ENCODE data around the gene CTSW.

Gene CTSW

DNA sequence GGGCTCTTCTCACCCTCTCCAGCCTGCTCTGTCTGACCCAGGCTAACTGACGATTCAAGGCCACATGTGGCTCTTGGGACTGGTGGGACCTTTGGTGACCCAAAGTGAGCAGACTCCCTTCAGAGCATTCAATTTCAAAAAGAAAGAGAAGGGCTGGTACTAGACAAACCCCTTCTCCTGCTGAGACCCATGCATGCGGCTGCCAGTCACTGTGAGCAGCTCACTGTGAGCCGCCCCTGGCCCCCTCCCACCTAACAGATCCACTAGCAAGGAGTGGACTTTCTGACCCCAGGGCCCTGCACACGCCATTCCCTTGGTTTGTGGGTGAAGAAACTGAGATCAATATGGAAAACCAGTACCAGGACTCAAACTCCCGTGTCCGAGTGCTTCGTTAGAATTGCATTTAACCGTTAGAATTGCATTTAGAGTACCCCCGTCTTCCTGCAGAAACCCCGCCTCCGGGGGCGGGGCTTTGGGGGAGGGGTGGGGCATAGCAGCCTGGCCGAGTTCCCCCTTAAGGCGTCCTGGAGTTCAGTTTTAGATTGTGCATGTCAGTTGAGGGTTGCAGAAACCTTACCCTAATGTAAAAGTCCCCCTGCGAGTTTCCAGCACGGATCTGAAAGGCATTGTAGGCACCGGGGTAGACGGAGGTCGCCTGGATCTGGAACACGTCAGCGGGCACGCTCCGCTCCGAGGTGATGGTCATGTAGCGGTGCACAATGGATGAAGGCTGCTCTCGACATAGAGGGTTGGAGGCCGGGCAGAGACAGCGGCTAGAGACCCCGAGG lies 12.2 kb upstream of the CTSW start:
- peak; percentile 61 for DNase-seq (ENCODE audit: low spot score)

- DNase-seq (ENCODE audit: low spot score) = peak; percentile 40
Measured at GRCh38 chr11:65868076-65868667, 11.5 kb upstream of the CTSW start.

DNA sequence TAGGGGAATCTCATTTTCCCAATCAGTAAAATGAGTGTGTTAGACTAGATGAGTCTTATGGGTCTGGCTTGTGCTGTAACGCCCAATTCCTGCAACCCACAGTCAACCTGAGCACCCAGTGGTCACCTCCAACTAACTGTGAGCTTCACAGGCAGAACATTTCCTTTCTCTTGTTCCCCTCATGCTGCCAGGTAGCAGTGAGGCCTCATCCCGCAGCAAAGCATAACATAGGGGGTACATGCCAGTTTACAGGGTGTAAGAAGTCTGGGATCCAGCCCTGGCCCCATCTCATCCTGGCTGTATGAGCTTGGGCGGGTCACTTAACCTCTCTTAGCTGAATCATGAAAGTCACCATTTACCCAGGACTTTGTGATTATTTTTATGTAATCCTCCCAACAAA lies 10.7 kb upstream of the CTSW start:
- no peak for DNase-seq (ENCODE audit: low spot score)

GRCh38 chr11:65869643-65870306 lies 9.9 kb upstream of the CTSW start:
- DNase-seq (ENCODE audit: low spot score) = no peak

DNA sequence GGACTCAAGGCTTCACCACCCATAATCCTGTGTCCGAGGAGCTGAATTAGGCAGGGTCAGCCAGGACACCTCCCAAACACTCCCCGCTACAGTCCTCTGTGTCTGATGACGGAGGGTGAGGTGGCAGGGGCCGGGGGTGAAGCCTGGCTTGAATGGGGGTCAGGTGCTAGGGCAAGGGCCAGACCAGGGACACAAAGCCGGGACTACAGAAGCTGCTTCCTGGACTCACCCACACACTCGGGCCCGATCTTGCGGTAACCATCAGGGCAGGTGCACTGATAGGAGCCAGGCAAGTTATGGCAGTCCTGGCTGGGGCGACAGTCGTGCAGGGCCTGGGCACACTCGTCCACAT lies 9.4 kb upstream of the CTSW start:
- DNase-seq (ENCODE audit: low spot score) = no peak

- DNase-seq (ENCODE audit: low spot score) = no peak
Measured at GRCh38 chr11:65870706-65871681, 8.6 kb upstream of the CTSW start.

- no peak for DNase-seq (ENCODE audit: low spot score)
Measured at GRCh38 chr11:65871811-65872548, 7.7 kb upstream of the CTSW start.

- no peak for DNase-seq (ENCODE audit: low spot score)
Measured at GRCh38 chr11:65872586-65873317, 6.9 kb upstream of the CTSW start, which contains the start of gene EFEMP2. Gene EFEMP2 (minus strand): TSS chr11:65872800. CDS start chr11:65872354, 446 bp downstream.

DNA sequence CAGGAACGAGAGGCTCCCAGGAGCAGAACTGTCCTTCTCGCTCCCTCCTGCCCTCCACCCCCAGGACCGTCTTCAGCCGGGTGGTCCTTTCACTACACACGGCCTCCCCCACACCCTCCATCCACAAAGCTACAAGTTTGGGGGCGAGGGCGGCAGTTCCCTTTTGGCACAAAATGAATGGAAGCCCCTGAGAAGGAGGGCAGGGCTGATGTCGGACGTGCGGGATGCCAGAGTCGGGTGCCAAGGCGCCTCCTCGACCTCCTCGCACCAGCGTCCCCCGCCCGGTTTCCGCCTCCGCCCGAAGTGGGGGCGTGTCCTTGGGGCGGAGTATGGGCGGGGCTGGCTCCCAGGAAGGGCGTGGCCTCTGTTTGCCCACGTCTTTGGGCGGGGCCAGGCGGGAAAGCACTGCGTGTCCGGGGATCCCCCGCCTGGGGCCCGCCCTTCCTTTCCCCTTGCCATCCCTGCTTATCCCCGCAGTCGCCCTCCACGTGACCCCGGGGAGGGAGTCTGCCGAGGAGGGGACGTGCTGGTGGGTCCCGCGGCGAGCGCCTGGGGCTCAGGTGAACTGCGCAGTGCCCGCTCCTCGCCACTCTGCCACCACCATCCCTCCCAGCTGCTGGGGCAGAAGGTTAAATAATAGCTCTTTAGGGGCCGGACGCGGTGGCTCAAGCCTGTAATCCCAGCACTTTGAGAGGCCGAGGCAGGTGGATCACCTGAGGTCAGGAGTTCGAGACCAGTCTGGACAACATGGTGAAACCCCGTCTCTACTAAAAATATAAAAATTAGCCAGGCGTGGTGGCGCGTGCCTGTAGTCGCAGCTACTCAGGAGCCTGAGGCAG lies 6.1 kb upstream of the CTSW start:
- peak; percentile 93 for DNase-seq (ENCODE audit: low spot score)

DNA sequence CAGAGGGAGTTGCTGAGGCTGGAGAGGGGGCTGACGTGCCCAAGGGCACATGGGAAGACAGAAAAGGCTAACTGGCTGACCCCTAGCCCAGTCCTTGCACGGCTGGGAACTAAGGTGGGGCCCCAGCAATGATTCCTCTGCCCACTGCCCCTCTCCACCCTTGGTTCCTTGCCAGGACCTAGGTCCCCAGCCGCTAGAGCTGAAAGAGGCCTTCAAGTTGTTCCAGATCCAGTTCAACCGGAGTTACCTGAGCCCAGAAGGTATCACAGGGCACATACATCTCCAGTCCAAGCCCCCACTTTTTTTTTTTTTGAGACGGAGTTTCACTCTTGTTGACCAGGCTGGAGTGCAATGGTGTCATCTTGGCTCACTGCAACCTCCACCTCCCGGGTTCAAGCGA lies 390 bp downstream of the CTSW start:
- no peak for DNase-seq (ENCODE audit: low spot score)

DNA sequence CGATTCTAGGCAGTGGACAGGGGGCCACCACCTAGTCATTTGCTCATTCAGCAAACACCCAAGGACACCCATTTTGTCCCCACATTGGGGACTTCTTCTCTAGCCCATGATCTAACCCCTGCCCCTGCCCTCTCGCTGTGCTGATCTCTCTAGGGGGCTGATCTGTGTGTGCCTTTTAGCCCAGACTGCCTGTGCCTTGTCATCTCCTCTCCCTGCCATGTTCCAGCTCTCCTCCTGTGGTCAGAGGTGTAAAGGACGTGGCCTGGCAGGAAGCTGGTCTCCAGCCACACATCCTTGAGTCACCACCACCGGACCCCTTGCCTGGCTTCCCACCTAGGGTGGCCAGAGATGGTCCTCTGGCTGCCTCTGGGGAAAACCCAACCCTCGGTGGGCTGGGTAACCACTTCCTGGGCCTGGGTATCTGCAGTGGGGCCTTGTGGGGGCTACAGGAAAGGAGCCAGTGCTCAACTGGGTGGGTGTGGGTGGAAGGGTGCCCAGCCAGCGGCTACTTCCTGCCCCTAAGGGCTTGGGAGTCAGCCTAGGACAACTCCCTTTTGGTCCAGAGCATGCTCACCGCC lies 1.3 kb downstream of the CTSW start:
- DNase-seq (ENCODE audit: low spot score) = no peak

GRCh38 chr11:65882120-65883057 lies 2.8 kb downstream of the CTSW start:
- DNase-seq (ENCODE audit: low spot score) = no peak

GRCh38 chr11:65883058-65883761 lies 3.6 kb downstream of the CTSW start:
- DNase-seq (ENCODE audit: low spot score) = no peak

- DNase-seq (ENCODE audit: low spot score) = no peak
Measured at GRCh38 chr11:65883786-65884715, 4.4 kb downstream of the CTSW start.

DNA sequence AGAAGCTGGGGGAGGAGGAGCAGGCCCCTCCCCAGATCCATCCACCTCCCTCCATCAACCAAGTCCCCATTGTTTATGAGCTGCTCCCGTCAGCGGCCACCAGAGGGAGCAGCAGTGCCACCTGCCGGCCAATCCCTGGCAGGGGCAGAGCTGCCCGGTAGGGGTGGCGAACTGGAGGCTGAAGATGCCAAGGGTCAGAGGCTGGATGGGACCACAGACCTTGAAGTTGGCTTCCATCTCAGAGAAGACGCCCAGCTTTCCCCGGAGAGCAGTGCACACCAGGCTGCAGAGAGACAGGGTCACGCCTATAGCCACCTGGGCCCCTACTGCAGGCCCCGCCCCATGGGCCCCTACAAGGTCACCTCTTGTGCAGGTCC lies 5.1 kb downstream of the CTSW start:
- peak; percentile 88 for DNase-seq (ENCODE audit: low spot score)

GRCh38 chr11:65885231-65885630 lies 5.6 kb downstream of the CTSW start:
- no peak for DNase-seq (ENCODE audit: low spot score)

Data from NAMALWA (cell line).